PC-9 (cell line): Measurements from ENCODE around the gene PCDHGA4. TPM values are rescaled to one million over a fixed set of nuclear protein-coding genes. Genes with fewer than 3 reads are reported as not detected.
A peak's percentile ranks its signal among the peaks of the same experiment; 100 is the strongest.
"Not testable (repeated sequence)": the region's sequence is repeated elsewhere in the genome, so short reads cannot be mapped to it uniquely, and the experiment has no call there.

Experiments used
- BruUV-seq: library from RNA; stranded (reverse); fragments of 400-500 nt; replicated peaks from 2 replicates; lab custom pipeline; 2021; lab: Mats Ljungman, UMichigan
- CTCF ChIA-PET: fragments of 300-600 bp; sonication (Branson Sonifier 250); formaldehyde crosslinking; loops from one replicate; lab custom pipeline; 2022; ENCODE audit warnings: antibody characterized with exemption; lab: Charles Lee
- POLR2A ChIA-PET: fragments of 300-600 bp; sonication (Branson Sonifier 250); formaldehyde crosslinking; loops from one replicate; lab custom pipeline; 2022; ENCODE audit warnings: antibody characterized with exemption; ENCODE audit not compliant: unreplicated experiment; lab: Charles Lee
- DNase-seq, 2 experiments: peaks; one replicate each; pipeline versions ENCODE4 v3.0.0 to v3.0.0-alpha.2; 2015 to 2022; ENCODE audit warnings: mixed read lengths in 1 of 2
- H2AFZ ChIP-seq: fragments of 200-600 bp; sonication (generic); 2 replicates; pipeline ENCODE4 v1.8.1; 2017; ENCODE audit warnings: antibody characterized with exemption
- H3F3A ChIP-seq: fragments of 200-600 bp; sonication (generic); 2 replicates; pipeline ENCODE4 v1.8.1; 2017; ENCODE audit warnings: antibody characterized with exemption, mild to moderate bottlenecking, low read depth; ENCODE audit not compliant: insufficient read depth
- H3K27ac ChIP-seq: fragments of 200-600 bp; sonication (generic); 2 replicates; pipeline ENCODE4 v1.6.1; 2016; ENCODE audit warnings: mixed run types
- H3K27me3 ChIP-seq: fragments of 200-600 bp; sonication (generic); 2 replicates; pipeline ENCODE4 v1.6.1; 2016; ENCODE audit warnings: low read depth, mixed run types; ENCODE audit not compliant: insufficient read depth
- H3K36me3 ChIP-seq: fragments of 200-600 bp; sonication (generic); 2 replicates; pipeline ENCODE4 v1.6.1; 2016; ENCODE audit warnings: low read depth, mixed run types
- H3K4me1 ChIP-seq: fragments of 200-600 bp; sonication (generic); replicated peaks from 2 replicates; pipeline ENCODE4 v1.6.1; 2016; ENCODE audit warnings: mixed run types; ENCODE audit not compliant: insufficient read depth
- H3K4me2 ChIP-seq: fragments of 200-600 bp; sonication (generic); 2 replicates; pipeline ENCODE4 v1.6.1; 2017; ENCODE audit warnings: mixed run types
- H3K4me3 ChIP-seq: fragments of 200-600 bp; sonication (generic); 2 replicates; pipeline ENCODE4 v1.6.1; 2016; ENCODE audit warnings: mixed run types
- H3K79me2 ChIP-seq: fragments of 200-600 bp; sonication (generic); 2 replicates; pipeline ENCODE4 v1.6.1; 2017; ENCODE audit warnings: low read depth, mixed run types
- H3K9me2 ChIP-seq: fragments of 200-600 bp; sonication (generic); 2 replicates; pipeline ENCODE4 v1.8.1; 2017; ENCODE audit warnings: mild to moderate bottlenecking; ENCODE audit not compliant: insufficient read depth
- H3K9me3 ChIP-seq: fragments of 200-600 bp; sonication (generic); 2 replicates; pipeline ENCODE4 v1.8.1; 2016; ENCODE audit warnings: low read depth; ENCODE audit not compliant: insufficient read depth
- H4K20me1 ChIP-seq: fragments of 200-600 bp; sonication (generic); 2 replicates; pipeline ENCODE4 v1.8.1; 2017; ENCODE audit not compliant: insufficient read depth
- EZH2 ChIP-seq: fragments of 200-600 bp; sonication (generic); IDR thresholded peaks from 2 replicates; pipeline ENCODE4 v1.8.0; 2017; ENCODE audit warnings: antibody characterized with exemption, low read depth
- intact Hi-C: fragments of 100-400 bp; cut with micrococcal nuclease; formaldehyde crosslinking; loops from one replicate; pipeline ENCODE4 v1.10.0; 2022; ENCODE audit not compliant: unreplicated experiment
- total RNA-seq: library from RNA; stranded (reverse); gene quantifications from 2 replicates; pipeline ENCODE4 v1.2.3, GENCODE V29; 2021
- TF ChIP-seq, protein P1 (sequence below): fragments of 200-600 bp; sonication (generic); conservative IDR thresholded peaks from 2 replicates; pipeline ENCODE4 v1.6.1; 2017; ENCODE audit warnings: mixed run types, antibody characterized with exemption, mild to moderate bottlenecking, moderate library complexity

Gene PCDHGA4
- total RNA-seq, 1 experiment from 2014 or later: not detected

GRCh38 chr5:141330299-141331080 lies 24.3 kb upstream of the PCDHGA4 start, which contains the start of gene PCDHGA1:
PCDHGA1 (plus strand) TSS chr5:141330514.
- intact Hi-C loops: no loop called here
- TF ChIP-seq EZH2: no peak
- TF ChIP-seq, protein P1, sequence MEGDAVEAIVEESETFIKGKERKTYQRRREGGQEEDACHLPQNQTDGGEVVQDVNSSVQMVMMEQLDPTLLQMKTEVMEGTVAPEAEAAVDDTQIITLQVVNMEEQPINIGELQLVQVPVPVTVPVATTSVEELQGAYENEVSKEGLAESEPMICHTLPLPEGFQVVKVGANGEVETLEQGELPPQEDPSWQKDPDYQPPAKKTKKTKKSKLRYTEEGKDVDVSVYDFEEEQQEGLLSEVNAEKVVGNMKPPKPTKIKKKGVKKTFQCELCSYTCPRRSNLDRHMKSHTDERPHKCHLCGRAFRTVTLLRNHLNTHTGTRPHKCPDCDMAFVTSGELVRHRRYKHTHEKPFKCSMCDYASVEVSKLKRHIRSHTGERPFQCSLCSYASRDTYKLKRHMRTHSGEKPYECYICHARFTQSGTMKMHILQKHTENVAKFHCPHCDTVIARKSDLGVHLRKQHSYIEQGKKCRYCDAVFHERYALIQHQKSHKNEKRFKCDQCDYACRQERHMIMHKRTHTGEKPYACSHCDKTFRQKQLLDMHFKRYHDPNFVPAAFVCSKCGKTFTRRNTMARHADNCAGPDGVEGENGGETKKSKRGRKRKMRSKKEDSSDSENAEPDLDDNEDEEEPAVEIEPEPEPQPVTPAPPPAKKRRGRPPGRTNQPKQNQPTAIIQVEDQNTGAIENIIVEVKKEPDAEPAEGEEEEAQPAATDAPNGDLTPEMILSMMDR: peak; percentile 66; the same call in 1 of the 2 replicates
- Histone ChIP-seq H3K4me2 (peak within 1 kb of the TSS; percentile 51), H3K36me3 (no peaks in the 10 kb centered on the region), H3K79me2 (no peaks in the 10 kb centered on the region), H3K4me1 (0 out of 2 replicates have a peak, but pooled peaks cover 5% of the 10 kb centered on the region), H3K9me2 (no peaks in the 10 kb centered on the region), H4K20me1 (no peaks in the 10 kb centered on the region), H2AFZ (0 out of 2 replicates have a peak within 1 kb of the TSS, but pooled peaks have one; percentile 15), H3K27me3 (no peaks in the 10 kb centered on the region; the same call in 1 of the 2 replicates), H3F3A (no peaks in the 10 kb centered on the region), H3K4me3 (no peak within 1 kb of the TSS; the same call in 1 of the 2 replicates), H3K9me3 (no peaks in the 10 kb centered on the region), H3K27ac (no peak within 1 kb of the TSS)
- BruUV-seq: no TSS peak
- ChIA-PET POLR2A (interaction anchor here (0.7 kb wide), 1 partner anchor 9 kb away, joined by 3 read pairs; no protein-coding TSS in a partner anchor), CTCF (interaction anchor here (0.6 to 1.2 kb wide), 7 partner anchors 10 to 245 kb away, joined by 3 to 6 read pairs (median 3); partner anchors contain the start of genes PCDHGB3 and TAF7)
- DNase-seq: peak in 1 of 2 experiments; percentile 35

- H3K4me2 ChIP-seq, H3K27me3 ChIP-seq, H4K20me1 ChIP-seq, H3K9me2 ChIP-seq, POLR2A ChIA-PET, H3K4me1 ChIP-seq, H2AFZ ChIP-seq, H3K4me3 ChIP-seq, DNase-seq, H3K27ac ChIP-seq, H3K79me2 ChIP-seq, intact Hi-C loops, CTCF ChIA-PET, H3F3A ChIP-seq, H3K36me3 ChIP-seq, H3K9me3 ChIP-seq, BruUV-seq: not testable (repeated sequence)
Observed at GRCh38 chr5:141332571-141332970, 22.2 kb upstream of the PCDHGA4 start.

GRCh38 chr5:141338538-141339306 lies 16.1 kb upstream of the PCDHGA4 start, which contains the start of gene PCDHGA2:
PCDHGA2 (plus strand) TSS chr5:141338760.
- Histone ChIP-seq H3K27ac (no peak within 1 kb of the TSS), H3K36me3 (no peaks in the 10 kb centered on the region), H3K79me2 (no peaks in the 10 kb centered on the region), H3F3A (no peaks in the 10 kb centered on the region), H3K4me1 (0 out of 2 replicates have a peak, but pooled peaks cover 5% of the 10 kb centered on the region), H4K20me1 (no peaks in the 10 kb centered on the region), H3K27me3 (no peaks in the 10 kb centered on the region), H3K4me2 (no peak within 1 kb of the TSS), H3K4me3 (no peak within 1 kb of the TSS), H3K9me3 (peaks cover 4% of the 10 kb centered on the region; the same call in 1 of the 2 replicates), H2AFZ (no peak within 1 kb of the TSS; the same call in 1 of the 2 replicates), H3K9me2 (no peaks in the 10 kb centered on the region)
- DNase-seq: peak in 1 of 2 experiments; percentile 19
- intact Hi-C loops: no loop called here
- ChIA-PET CTCF (interaction anchor here (0.6 kb wide), 1 partner anchor 183 kb away, joined by 3 read pairs; no protein-coding TSS in a partner anchor), POLR2A (interaction anchor here (0.7 kb wide), 1 partner anchor 74 kb away, joined by 3 read pairs; the partner anchor contains the start of gene PCDHGA10)
- TF ChIP-seq, protein P1: peak; percentile 58
- no peak for TF ChIP-seq EZH2
- no TSS peak for BruUV-seq

GRCh38 chr5:141340781-141341354 lies 14.0 kb upstream of the PCDHGA4 start:
- POLR2A ChIA-PET, H3K9me3 ChIP-seq, intact Hi-C loops, H3K79me2 ChIP-seq, H3K4me1 ChIP-seq, H4K20me1 ChIP-seq, H3K27me3 ChIP-seq, H3K4me3 ChIP-seq, DNase-seq, H3F3A ChIP-seq, H3K9me2 ChIP-seq, H3K36me3 ChIP-seq, H3K27ac ChIP-seq, H2AFZ ChIP-seq, BruUV-seq, H3K4me2 ChIP-seq: not testable (repeated sequence)
- CTCF ChIA-PET: interaction anchor here (0.6 kb wide), 1 partner anchor 10 kb away, joined by 4 read pairs; the partner anchor contains the start of gene PCDHGA1
